ENCODE measurements around the gene NSRP1.

- no peak for TF ChIP-seq CTCF (tag by site-specific recombination; IDR thresholded peaks at IDR 0.05)
- TF ChIP-seq ZNF138 (tag by site-specific recombination; IDR thresholded peaks at IDR 0.05; ENCODE audit: borderline replicate concordance), result no peak
- TF ChIP-seq ZBTB21 (tag by site-specific recombination; IDR thresholded peaks at IDR 0.05), result no peak
- TF ChIP-seq, protein P1, sequence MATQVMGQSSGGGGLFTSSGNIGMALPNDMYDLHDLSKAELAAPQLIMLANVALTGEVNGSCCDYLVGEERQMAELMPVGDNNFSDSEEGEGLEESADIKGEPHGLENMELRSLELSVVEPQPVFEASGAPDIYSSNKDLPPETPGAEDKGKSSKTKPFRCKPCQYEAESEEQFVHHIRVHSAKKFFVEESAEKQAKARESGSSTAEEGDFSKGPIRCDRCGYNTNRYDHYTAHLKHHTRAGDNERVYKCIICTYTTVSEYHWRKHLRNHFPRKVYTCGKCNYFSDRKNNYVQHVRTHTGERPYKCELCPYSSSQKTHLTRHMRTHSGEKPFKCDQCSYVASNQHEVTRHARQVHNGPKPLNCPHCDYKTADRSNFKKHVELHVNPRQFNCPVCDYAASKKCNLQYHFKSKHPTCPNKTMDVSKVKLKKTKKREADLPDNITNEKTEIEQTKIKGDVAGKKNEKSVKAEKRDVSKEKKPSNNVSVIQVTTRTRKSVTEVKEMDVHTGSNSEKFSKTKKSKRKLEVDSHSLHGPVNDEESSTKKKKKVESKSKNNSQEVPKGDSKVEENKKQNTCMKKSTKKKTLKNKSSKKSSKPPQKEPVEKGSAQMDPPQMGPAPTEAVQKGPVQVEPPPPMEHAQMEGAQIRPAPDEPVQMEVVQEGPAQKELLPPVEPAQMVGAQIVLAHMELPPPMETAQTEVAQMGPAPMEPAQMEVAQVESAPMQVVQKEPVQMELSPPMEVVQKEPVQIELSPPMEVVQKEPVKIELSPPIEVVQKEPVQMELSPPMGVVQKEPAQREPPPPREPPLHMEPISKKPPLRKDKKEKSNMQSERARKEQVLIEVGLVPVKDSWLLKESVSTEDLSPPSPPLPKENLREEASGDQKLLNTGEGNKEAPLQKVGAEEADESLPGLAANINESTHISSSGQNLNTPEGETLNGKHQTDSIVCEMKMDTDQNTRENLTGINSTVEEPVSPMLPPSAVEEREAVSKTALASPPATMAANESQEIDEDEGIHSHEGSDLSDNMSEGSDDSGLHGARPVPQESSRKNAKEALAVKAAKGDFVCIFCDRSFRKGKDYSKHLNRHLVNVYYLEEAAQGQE (tag by site-specific recombination; IDR thresholded peaks at IDR 0.05), result no peak
- TF ChIP-seq ZNF626 (tag by site-specific recombination; IDR thresholded peaks at IDR 0.05), result no peak
- TF ChIP-seq ZNF174 (tag by site-specific recombination; IDR thresholded peaks at IDR 0.05), result no peak
- TF ChIP-seq, protein P2, sequence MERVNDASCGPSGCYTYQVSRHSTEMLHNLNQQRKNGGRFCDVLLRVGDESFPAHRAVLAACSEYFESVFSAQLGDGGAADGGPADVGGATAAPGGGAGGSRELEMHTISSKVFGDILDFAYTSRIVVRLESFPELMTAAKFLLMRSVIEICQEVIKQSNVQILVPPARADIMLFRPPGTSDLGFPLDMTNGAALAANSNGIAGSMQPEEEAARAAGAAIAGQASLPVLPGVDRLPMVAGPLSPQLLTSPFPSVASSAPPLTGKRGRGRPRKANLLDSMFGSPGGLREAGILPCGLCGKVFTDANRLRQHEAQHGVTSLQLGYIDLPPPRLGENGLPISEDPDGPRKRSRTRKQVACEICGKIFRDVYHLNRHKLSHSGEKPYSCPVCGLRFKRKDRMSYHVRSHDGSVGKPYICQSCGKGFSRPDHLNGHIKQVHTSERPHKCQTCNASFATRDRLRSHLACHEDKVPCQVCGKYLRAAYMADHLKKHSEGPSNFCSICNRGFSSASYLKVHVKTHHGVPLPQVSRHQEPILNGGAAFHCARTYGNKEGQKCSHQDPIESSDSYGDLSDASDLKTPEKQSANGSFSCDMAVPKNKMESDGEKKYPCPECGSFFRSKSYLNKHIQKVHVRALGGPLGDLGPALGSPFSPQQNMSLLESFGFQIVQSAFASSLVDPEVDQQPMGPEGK (tag by site-specific recombination; IDR thresholded peaks at IDR 0.05), result no peak
- TF ChIP-seq ZNF501 (tag by site-specific recombination; IDR thresholded peaks at IDR 0.05), result no peak
- TF ChIP-seq GLIS2 (tag by site-specific recombination; IDR thresholded peaks at IDR 0.05), result no peak
- no peak for TF ChIP-seq ZNF449 (tag by site-specific recombination; IDR thresholded peaks at IDR 0.05)
Measured at GRCh38 chr17:30226878-30227277, 110.3 kb downstream of the NSRP1 start.
